ENCODE measurements around the gene ADAM12. TPM values are rescaled to one million over a fixed set of nuclear protein-coding genes. Genes with fewer than 3 reads are reported as not detected.

The ADAM12 gene
- total RNA-seq, 1 experiment from 2014 or later, result not detected

- TF ChIP-seq POLR2A (IDR thresholded peaks at IDR 0.05; ENCODE audit: borderline replicate concordance, extremely low read depth, insufficient read depth, insufficient read length), result no peak
- no peak for TF ChIP-seq SP1 (IDR thresholded peaks at IDR 0.05; ENCODE audit: low read depth)
- no peak for TF ChIP-seq ZBTB33 (IDR thresholded peaks at IDR 0.05; ENCODE audit: extremely low read depth, insufficient replicate concordance, low read length)
- TF ChIP-seq YY1 (IDR thresholded peaks at IDR 0.05; ENCODE audit: extremely low read depth, insufficient replicate concordance, low read depth, low read length), result no peak
- TF ChIP-seq EZH2phosphoT487 (IDR thresholded peaks at IDR 0.05; ENCODE audit: borderline replicate concordance), result no peak
- no peak for TF ChIP-seq MAX (IDR thresholded peaks at IDR 0.05)
- no peak for TF ChIP-seq SRF (IDR thresholded peaks at IDR 0.05; ENCODE audit: low read depth)
- TF ChIP-seq CTCF (IDR thresholded peaks at IDR 0.05 in 2 of 3, conservative IDR thresholded peaks at IDR 0.05 in 1 of 3; ENCODE audit: borderline replicate concordance in 1 of 3, insufficient read depth in 1 of 3, low read depth in 2 of 3, low read length in 2 of 3), result no peak
- no peak for TF ChIP-seq POLR2AphosphoS5 (IDR thresholded peaks at IDR 0.05; ENCODE audit: low read depth, low read length)
- no peak for TF ChIP-seq ZNF274 (IDR thresholded peaks at IDR 0.05; ENCODE audit: low read depth, low read length)
- no peak for TF ChIP-seq ATF3 (IDR thresholded peaks at IDR 0.05)
- TF ChIP-seq CBX3 (IDR thresholded peaks at IDR 0.05; ENCODE audit: low read depth), result no peak
- TF ChIP-seq FOSL1 (IDR thresholded peaks at IDR 0.05; ENCODE audit: low read depth), result no peak
- no peak for TF ChIP-seq ZFX (IDR thresholded peaks at IDR 0.05)
- TF ChIP-seq SIN3A (IDR thresholded peaks at IDR 0.05; ENCODE audit: low read depth), result no peak
- no peak for TF ChIP-seq EGR1 (IDR thresholded peaks at IDR 0.05; ENCODE audit: low read depth)
- no peak for TF ChIP-seq JUND (IDR thresholded peaks at IDR 0.05)
- TF ChIP-seq CEBPB (IDR thresholded peaks at IDR 0.05; ENCODE audit: low read depth), result no peak
- no peak for TF ChIP-seq TCF7L2 (IDR thresholded peaks at IDR 0.05; ENCODE audit: borderline replicate concordance, extremely low read depth, insufficient read depth, insufficient read length)
- TF ChIP-seq REST (IDR thresholded peaks at IDR 0.05; ENCODE audit: low read depth), result no peak
- intact Hi-C loops (cut with micrococcal nuclease), result no loop called here
- no TSS peak for BruUV-seq (replicated peaks)
- POLR2A ChIA-PET, result no interaction called here
- Histone ChIP-seq H3K79me2 (ENCODE audit: insufficient read depth, low read length) (no peaks in the 10 kb centered on the region), H3K27ac (ENCODE audit: low read depth, low read length) (no peak overlapping the region), H3K9me2 (ENCODE audit: insufficient read depth) (no peaks in the 10 kb centered on the region), H3K4me2 (ENCODE audit: low read length) (no peak overlapping the region), H4K20me1 (ENCODE audit: insufficient read depth) (no peaks in the 10 kb centered on the region), H3K27me3 (ENCODE audit: insufficient read depth, low read length) (peaks cover 49% of the 10 kb centered on the region), H3K9me3 (ENCODE audit: control insufficient read depth in 1 of 2, insufficient read depth in 1 of 2, low read depth in 1 of 2, low read length in 2 of 2) (no peaks in the 10 kb centered on the region), H3K36me3 (ENCODE audit: control insufficient read depth in 1 of 2, insufficient read depth in 2 of 2, low read length in 2 of 2) (no peaks in the 10 kb centered on the region), H3K4me1 (ENCODE audit: control insufficient read depth in 1 of 2, insufficient read depth in 2 of 2, low read length in 2 of 2) (no peaks in the 10 kb centered on the region), H3K4me3 (replicated peaks in 1 of 2; ENCODE audit: low read depth in 1 of 2, low read length in 2 of 2) (no peak overlapping the region), H3K9ac (ENCODE audit: low read length) (no peak overlapping the region), H2AFZ (ENCODE audit: low read depth, low read length, poor library complexity, severe bottlenecking) (no peak overlapping the region)
- ATAC-seq (no peak), DNase-seq (ENCODE audit: low read depth, low spot score) (no peak)
- CTCF ChIA-PET, result no interaction called here
- RAD21 ChIA-PET (ENCODE audit: low non-redundant PET in 1 of 2, low total read pairs in 2 of 2, uncharacterized antibody in 2 of 2, unreplicated experiment in 2 of 2), result no interaction called here
These were observed 152.9 kb downstream of the ADAM12 start for GRCh38 chr10:126235091-126235978.
